NT2/D1 (cell line): Measurements from ENCODE around the gene CEP135.

Experiments used
- DNase-seq: peaks from one replicate; pipeline ENCODE4 v3.0.0-alpha.2; 2011; ENCODE audit warnings: low read depth, low spot score
- H3K27me3 ChIP-seq: 2 replicates; pipeline ENCODE4 v1.6.0; 2011; ENCODE audit warnings: mild to moderate bottlenecking; ENCODE audit not compliant: insufficient read length, insufficient read depth
- H3K36me3 ChIP-seq: 2 replicates; pipeline ENCODE4 v1.6.1; 2011; ENCODE audit warnings: mild to moderate bottlenecking, low read length, mixed read lengths; ENCODE audit not compliant: insufficient read depth, insufficient read length
- H3K4me1 ChIP-seq: 2 replicates; pipeline ENCODE4 v1.5.1; 2011; ENCODE audit not compliant: insufficient read depth, insufficient read length
- H3K4me3 ChIP-seq: 2 replicates; pipeline ENCODE4 v1.5.1; 2011; ENCODE audit warnings: low read depth; ENCODE audit not compliant: insufficient read length
- H3K9ac ChIP-seq: 2 replicates; pipeline ENCODE4 v1.6.0; 2011; ENCODE audit warnings: low read depth; ENCODE audit not compliant: insufficient read length
- H3K9me3 ChIP-seq: 2 replicates; pipeline ENCODE4 v1.5.1; 2011; ENCODE audit warnings: mild to moderate bottlenecking, low read length; ENCODE audit not compliant: insufficient read depth
- SUZ12 ChIP-seq: IDR thresholded peaks from 2 replicates; pipeline ENCODE4 v1.6.1; 2011; ENCODE audit not compliant: insufficient read length, insufficient read depth; ENCODE audit errors: extremely low read depth
- YY1 ChIP-seq: IDR thresholded peaks from 2 replicates; pipeline ENCODE4 v1.6.1; 2011; ENCODE audit not compliant: insufficient read length, insufficient read depth
- ZNF274 ChIP-seq: IDR thresholded peaks from 2 replicates; pipeline ENCODE4 v1.6.1; 2011; ENCODE audit warnings: mild to moderate bottlenecking, low read depth, low read length

Gene CEP135

GRCh38 chr4:55941881-55942396, 6.8 kb upstream of the CEP135 start:
- H3K9me3 ChIP-seq, result peaks cover 9% of the 10 kb centered on the region; the same call in 1 of the 2 replicates
- no peak for DNase-seq
- no peak overlapping the region for H3K9ac ChIP-seq
- no peaks in the 10 kb centered on the region for H3K36me3 ChIP-seq
- H3K27me3 ChIP-seq, result no peaks in the 10 kb centered on the region
- H3K4me3 ChIP-seq, result no peak overlapping the region
- TF ChIP-seq SUZ12 (no peak), ZNF274 (no peak), YY1 (no peak)
- H3K4me1 ChIP-seq, result no peaks in the 10 kb centered on the region

DNA sequence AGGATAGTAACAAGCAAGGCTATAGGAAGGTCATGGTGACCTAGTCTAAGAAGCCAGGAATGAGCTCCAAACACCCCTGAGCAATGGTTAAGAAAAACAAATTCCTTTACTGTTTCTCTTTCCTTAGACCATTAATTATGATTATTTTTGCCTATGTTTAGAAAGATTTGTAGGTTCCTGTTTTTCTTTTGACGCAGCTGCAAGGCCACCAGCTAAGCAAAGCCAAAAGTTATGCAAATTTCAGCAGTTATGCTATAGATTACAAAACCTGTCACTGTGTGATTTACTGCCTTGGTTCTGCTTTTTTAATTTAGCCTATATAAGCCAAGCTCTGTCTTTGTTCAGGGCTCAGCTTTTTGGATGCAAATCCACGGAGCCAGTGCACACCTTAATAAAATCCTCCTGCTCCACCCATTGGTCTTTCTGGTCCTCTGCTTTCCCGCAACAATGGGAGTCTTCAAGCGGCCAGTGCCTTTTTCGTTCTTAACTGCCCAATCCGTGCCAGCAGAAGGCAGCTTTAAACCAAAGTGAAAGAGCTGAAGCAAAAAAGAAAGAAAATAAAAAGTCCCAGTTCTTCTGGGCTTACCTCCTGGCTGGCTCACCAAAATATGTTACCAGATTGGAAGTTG, 1.4 kb upstream of the CEP135 start:
- H3K4me1 ChIP-seq, result no peaks in the 10 kb centered on the region
- TF ChIP-seq SUZ12, result no peak
- TF ChIP-seq ZNF274, result no peak
- TF ChIP-seq YY1, result no peak
- no peaks in the 10 kb centered on the region for H3K27me3 ChIP-seq
- H3K4me3 ChIP-seq, result no peak overlapping the region
- H3K36me3 ChIP-seq, result peaks cover 4% of the 10 kb centered on the region
- H3K9me3 ChIP-seq, result no peaks in the 10 kb centered on the region
- no peak for DNase-seq
- no peak overlapping the region for H3K9ac ChIP-seq

GRCh38 chr4:55947912-55948725, 626 bp upstream of the CEP135 start:
- Histone ChIP-seq H3K4me1 (no peaks in the 10 kb centered on the region), H3K4me3 (peak overlapping the region; percentile 56), H3K27me3 (no peaks in the 10 kb centered on the region), H3K9ac (peak overlapping the region; percentile 88), H3K36me3 (peaks cover 12% of the 10 kb centered on the region), H3K9me3 (no peaks in the 10 kb centered on the region)
- TF ChIP-seq ZNF274, result no peak
- no peak for TF ChIP-seq SUZ12
- no peak for TF ChIP-seq YY1
- no peak for DNase-seq

DNA sequence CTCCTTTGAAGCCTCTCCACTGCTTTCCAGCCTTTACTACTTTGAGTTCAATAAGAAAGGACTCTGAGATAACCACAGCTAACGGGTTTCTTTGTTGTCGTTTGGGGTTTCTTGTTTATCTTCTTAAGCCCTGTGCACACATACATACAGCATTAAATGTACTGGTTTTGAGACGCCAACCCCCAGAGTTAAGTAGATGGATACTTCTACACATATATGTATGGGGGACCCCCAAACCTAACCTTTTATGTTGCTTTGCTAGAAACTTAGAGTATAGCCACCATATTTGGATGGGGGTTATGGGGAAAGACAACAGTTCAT, 697 bp downstream of the CEP135 start:
- H3K4me3 ChIP-seq, result peak overlapping the region; percentile 56
- no peak for TF ChIP-seq YY1
- H3K36me3 ChIP-seq, result peaks cover 23% of the 10 kb centered on the region
- no peaks in the 10 kb centered on the region for H3K9me3 ChIP-seq
- no peaks in the 10 kb centered on the region for H3K27me3 ChIP-seq
- H3K4me1 ChIP-seq, result no peaks in the 10 kb centered on the region
- DNase-seq, result no peak
- peak overlapping the region; percentile 88 for H3K9ac ChIP-seq

GRCh38 chr4:55951191-55951922, 2.6 kb downstream of the CEP135 start:
- H3K36me3 ChIP-seq, result peaks cover 38% of the 10 kb centered on the region
- no peak for DNase-seq
- H3K9ac ChIP-seq, result no peak overlapping the region
- TF ChIP-seq SUZ12, result no peak
- TF ChIP-seq YY1, result no peak
- TF ChIP-seq ZNF274, result no peak
- no peak overlapping the region for H3K4me3 ChIP-seq
- no peaks in the 10 kb centered on the region for H3K9me3 ChIP-seq
- no peaks in the 10 kb centered on the region for H3K4me1 ChIP-seq
- no peaks in the 10 kb centered on the region for H3K27me3 ChIP-seq

DNA sequence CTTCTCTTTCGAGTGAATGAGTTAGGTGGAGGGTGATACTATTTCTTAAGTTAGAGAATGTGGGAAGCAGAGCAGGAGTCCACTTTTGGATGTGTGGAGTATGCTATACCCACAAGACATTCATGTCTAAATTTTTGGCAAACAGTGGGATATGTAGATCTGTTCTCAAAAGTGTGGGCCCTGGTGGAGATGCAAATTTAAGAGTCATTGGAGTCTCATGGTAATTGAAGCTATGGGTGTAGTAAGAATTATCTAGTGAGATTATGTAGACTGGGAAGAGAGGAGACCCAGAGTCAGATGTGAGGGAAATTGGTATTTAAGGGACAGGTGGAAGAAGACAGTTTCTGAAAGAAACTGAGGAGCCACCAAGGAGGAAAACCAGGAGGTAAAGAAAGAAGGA, 7.0 kb downstream of the CEP135 start:
- peaks cover 69% of the 10 kb centered on the region for H3K36me3 ChIP-seq
- no peak for DNase-seq
- H3K9me3 ChIP-seq, result no peaks in the 10 kb centered on the region
- H3K27me3 ChIP-seq, result no peaks in the 10 kb centered on the region
- H3K9ac ChIP-seq, result no peak overlapping the region
- no peak overlapping the region for H3K4me3 ChIP-seq
- no peak for TF ChIP-seq ZNF274
- TF ChIP-seq SUZ12, result no peak
- no peak for TF ChIP-seq YY1
- H3K4me1 ChIP-seq, result no peaks in the 10 kb centered on the region

DNA sequence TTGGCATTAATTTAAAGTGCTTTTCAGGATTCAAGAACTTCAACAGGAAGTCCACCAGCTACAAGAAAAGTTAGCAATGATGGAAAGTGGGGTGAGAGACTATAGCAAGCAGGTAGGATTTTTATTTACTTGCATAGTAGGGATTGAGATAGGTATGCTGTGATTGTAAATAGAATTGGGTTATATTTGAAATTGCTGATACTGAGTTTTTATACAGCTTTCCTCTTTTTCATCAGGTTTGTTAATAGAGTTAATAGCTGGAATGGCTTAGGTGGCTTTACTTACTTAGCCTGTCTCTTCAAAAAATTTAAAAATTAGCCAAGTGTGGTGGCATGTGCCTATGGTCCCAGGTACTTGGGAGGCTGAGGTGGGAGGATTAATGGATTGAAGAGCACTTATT, 10.9 kb downstream of the CEP135 start:
- H3K36me3 ChIP-seq, result peaks cover 51% of the 10 kb centered on the region
- H3K9ac ChIP-seq, result no peak overlapping the region
- no peak for DNase-seq
- H3K4me1 ChIP-seq, result no peaks in the 10 kb centered on the region
- no peak overlapping the region for H3K4me3 ChIP-seq
- TF ChIP-seq SUZ12 (no peak), YY1 (no peak), ZNF274 (no peak)
- no peaks in the 10 kb centered on the region for H3K9me3 ChIP-seq
- H3K27me3 ChIP-seq, result no peaks in the 10 kb centered on the region
